ENCODE data around the gene TMEM72.

Gene TMEM72

DNA sequence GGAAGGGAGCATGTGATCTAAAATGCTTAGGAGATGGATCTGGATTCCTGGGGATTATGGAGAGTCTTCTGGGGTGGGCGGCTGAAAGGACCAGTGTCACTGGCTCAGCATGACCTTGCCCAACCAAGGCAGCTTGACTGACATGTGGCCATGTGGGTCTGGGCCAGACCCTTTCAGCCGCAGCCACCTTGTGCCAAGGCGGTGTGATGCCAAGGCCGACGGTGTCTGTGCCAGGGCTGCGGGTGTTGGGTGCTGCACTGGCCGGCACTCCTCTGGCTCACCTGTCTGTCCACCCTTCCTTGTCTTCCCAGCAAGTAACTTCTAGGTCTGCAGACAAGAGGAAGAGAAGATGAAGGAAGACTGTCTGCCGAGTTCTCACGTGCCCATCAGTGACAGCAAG lies 58.7 kb downstream of the TMEM72 start:
- no peak for DNase-seq

GRCh38 chr10:44970812-44971395 lies 59.8 kb downstream of the TMEM72 start:
- no peak for DNase-seq

DNA sequence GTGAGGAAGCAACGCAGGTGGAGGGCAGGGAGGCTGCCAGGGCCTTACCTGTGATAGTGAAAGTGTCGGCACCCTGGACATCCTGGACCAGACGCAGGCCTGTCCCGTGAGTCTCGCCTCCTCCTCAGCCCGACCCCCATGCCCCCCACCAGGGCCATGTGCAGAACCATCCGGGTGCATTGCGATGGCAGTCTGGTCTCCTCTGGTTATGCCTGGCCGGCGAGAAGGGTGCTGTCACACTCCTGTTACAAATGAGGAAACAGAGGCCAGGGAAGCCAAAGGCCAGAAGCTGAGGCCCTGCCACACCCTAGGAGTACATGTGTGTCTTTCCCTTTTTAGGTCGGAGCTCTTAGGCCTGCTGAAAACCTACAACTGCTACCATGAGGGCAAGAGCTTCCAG lies 60.3 kb downstream of the TMEM72 start:
- no peak for DNase-seq

DNA sequence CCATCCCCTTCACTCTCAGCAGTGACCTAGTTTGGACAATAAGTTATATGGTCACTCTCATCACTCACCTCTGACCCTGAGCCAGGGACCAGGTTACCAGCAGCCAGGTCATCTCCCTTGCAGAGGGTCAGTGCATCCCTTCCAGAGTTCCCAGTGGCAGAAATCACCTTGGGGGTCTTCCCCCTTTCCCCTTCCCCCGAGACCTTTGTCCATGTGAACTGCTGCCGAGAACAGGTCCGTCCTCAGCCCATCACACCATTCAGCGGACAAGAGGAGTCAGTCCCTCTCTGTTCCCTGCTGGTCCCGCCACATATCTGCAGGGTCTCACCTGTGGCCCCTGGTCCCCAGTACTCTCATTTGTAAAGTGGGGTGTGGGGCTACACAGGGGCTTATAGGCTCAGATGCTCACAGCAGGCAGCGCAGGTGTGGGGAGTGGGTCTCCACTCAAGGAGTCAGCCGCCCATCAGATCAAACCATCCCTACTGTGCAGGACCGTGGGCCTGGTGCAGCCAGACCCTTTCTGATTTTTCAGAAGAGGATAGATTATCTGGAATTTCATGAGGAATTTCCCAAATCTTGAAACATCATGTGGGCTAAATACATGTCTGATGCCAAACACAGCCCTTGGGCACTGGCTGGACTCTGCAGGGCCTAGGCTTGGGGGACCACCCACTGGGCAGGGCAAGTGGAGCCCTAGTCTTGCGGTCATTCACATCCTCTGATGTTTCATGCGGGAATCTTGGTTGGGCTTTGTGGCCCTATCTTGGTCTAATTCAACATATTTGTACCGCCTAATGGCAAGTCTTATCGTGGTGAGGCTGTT lies 61.0 kb downstream of the TMEM72 start:
- no peak for DNase-seq

GRCh38 chr10:44972874-44973306 lies 61.8 kb downstream of the TMEM72 start:
- DNase-seq = no peak

GRCh38 chr10:44973323-44974081 lies 62.4 kb downstream of the TMEM72 start:
- no peak for DNase-seq

DNA sequence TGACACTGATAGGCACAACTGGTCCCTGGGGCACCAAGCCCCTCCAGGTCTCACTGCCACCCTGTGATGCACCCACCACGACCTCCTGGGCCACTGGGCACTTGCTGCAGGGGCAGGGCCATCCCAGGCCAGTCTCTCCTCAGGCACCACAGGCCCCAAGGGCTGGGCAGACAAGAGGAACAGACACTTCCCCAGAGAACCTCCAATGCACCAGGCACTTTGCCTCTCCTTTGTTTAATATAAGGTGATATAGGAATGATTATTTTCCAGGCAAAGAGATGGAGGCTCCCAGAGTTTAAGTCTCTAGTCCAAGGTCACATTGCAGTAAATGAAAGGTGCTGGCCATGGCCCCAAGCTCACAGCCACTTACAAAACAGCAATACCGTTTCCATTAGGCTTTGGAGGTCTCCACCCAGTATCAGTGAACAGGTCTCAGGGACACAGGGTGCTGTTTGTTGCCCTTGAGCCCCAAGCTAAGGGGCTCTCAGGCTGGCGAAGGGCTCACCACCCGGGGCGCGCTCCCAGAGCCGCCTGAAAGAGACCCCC lies 63.0 kb downstream of the TMEM72 start:
- no peak for DNase-seq

- DNase-seq = peak; percentile 65
These were observed 63.7 kb downstream of the TMEM72 start for GRCh38 chr10:44974628-44975430.

GRCh38 chr10:44975431-44976331 lies 64.5 kb downstream of the TMEM72 start:
- no peak for DNase-seq

GRCh38 chr10:44976352-44977198 lies 65.4 kb downstream of the TMEM72 start:
- DNase-seq = no peak

DNA sequence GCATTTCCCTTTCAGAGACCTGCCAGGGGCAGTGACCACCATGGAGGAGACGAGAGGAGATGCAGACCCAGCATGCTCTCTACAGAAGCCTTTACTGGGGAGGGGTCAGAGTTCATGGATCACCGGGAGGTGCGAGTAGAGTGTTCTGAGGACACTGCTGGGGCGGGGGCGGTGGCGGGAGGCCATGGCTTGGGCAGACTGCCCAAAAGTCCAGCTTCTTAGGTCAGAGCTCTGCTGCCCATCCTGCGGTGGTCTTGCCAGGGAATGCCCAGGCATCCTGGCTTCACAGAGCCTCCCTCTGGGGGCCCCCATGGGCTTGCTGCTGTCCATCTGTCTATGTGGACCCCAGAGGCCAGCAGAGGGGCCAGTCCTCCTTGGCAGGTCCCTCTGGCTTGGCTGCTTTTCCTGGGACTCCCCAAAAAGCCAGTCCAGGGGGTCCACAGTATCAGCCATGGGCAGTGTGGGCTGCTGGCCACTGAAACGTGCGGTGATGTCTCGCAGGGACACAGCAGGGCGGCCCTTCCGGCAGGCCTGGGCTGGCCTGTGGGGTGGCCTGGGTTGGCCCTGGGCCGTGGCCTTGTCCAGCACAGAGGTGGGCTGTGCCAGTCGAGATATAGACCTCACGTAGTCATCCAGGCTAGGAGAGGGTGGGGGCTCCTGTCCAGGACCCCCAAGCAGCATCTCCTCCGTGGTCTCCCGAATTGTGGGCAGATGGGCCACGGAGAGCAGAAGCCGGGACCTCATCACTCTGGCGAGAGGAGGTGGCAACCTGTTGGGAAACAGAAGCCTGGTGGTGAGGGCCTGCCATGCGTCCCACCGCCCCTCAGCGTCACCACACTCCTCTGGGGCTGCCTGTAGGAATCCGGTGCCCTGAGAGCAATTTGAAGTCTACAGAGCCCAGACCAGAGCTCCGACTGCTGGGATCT lies 66.4 kb downstream of the TMEM72 start:
- no peak for DNase-seq

- no peak for DNase-seq
These were observed 67.1 kb downstream of the TMEM72 start for GRCh38 chr10:44978213-44978569.

- DNase-seq = no peak
These were observed 67.6 kb downstream of the TMEM72 start, which contains the start of gene DEPP1 for GRCh38 chr10:44978570-44979280. TSS of gene DEPP1 (minus strand) at chr10:44978809. CDS start at chr10:44978030, 779 bp downstream.

DNA sequence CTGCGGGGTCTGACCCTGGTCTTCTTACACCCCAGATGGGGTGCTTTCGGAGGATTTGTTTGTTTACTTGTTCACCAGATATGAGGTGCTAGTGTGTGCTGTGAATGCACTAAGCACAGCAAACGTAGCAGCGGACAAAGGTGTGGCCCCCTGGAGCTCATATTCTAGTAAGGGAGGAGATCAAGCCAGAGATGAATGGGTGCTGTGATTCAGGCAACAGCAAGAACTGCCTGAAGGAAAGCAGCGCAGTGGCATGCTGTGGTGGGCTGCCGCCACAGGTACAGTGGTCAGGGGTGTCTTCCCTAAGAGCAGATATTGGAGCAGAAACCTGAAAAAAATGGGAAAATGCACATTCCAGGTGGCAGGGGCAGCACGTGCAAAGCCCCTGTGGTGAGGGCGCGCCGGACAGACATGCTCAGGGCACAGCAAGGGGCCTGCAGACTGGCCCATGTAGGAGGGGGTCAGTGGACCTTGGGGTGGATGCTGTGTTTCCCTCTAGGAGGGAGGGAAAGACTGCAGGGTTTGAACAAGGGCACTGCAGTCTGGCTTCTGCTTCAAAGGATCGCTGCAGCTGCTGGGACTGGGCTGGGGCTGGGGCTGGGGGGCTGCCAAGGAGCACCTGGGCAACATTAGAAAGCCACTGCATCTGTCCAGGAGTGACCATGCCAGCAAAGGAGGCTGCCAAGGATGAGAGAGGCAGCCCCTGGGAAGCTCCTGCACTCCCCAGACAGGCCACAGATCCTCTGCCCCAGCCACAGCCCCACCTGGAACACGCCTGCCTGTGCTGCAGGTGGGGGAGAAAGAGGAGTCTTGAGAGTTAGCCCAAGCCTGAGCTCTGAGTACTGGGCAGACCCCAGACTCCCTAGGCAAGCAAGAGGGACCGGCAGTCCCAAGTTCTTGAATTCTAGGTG lies 68.4 kb downstream of the TMEM72 start:
- no peak for DNase-seq

GRCh38 chr10:44980309-44981171 lies 69.4 kb downstream of the TMEM72 start:
- DNase-seq = no peak
